Fibroblast of lung (primary cell): Measurements from ENCODE around the gene ARL5C. TPM values are rescaled to one million over a fixed set of nuclear protein-coding genes. Genes with fewer than 3 reads are reported as not detected.
A peak's percentile ranks its signal among the peaks of the same experiment; 100 is the strongest.

ENCODE experiments used
- DNase-seq, 2 donors: peaks; one replicate each; pipeline versions ENCODE4 v3.0.0 to v3.0.0-alpha.2; 2010; ENCODE audit warnings: low read depth in 2 of 2
- H2AFZ ChIP-seq: 2 replicates; pipeline ENCODE4 v1.5.1; 2012; ENCODE audit warnings: low read length, control low read depth, inconsistent platforms
- H3K27ac ChIP-seq: 2 replicates; pipeline ENCODE4 v1.5.1; 2011; ENCODE audit warnings: low read length, control low read depth; ENCODE audit not compliant: insufficient read depth
- H3K27me3 ChIP-seq: 2 replicates; pipeline ENCODE4 v1.5.1; 2011; ENCODE audit warnings: mild to moderate bottlenecking, low read length; ENCODE audit not compliant: control insufficient read depth, insufficient read depth
- H3K36me3 ChIP-seq: 2 replicates; pipeline ENCODE4 v1.5.1; 2011; ENCODE audit warnings: low read length; ENCODE audit not compliant: control insufficient read depth, insufficient read depth
- H3K4me1 ChIP-seq: 2 replicates; pipeline ENCODE4 v1.5.1; 2011; ENCODE audit warnings: low read length; ENCODE audit not compliant: control insufficient read depth, insufficient read depth; ENCODE audit errors: extremely low read depth
- H3K4me2 ChIP-seq: 2 replicates; pipeline ENCODE4 v1.5.1; 2011; ENCODE audit warnings: low read length, control low read depth; ENCODE audit not compliant: insufficient read depth; ENCODE audit errors: extremely low read depth
- H3K4me3 ChIP-seq, 4 experiments: fragments of 200-600 bp in 1 of 4; sonication (generic) in 1 of 4; replicated peaks in 1 of 4; 2 replicates each; pipeline ENCODE4 v1.5.1; 2011 to 2016; ENCODE audit warnings: low read length in 4 of 4, low read depth in 3 of 4, mild to moderate bottlenecking in 3 of 4, control low read depth in 2 of 4, inconsistent platforms in 1 of 4, mixed read lengths in 1 of 4; ENCODE audit not compliant: insufficient read depth in 1 of 4; ENCODE audit errors: control extremely low read depth in 1 of 4
- H3K79me2 ChIP-seq: 2 replicates; pipeline ENCODE4 v1.5.1; 2012; ENCODE audit warnings: mild to moderate bottlenecking, low read length, inconsistent platforms; ENCODE audit not compliant: control insufficient read depth, insufficient read depth
- H3K9ac ChIP-seq: 2 replicates; pipeline ENCODE4 v1.5.1; 2011; ENCODE audit warnings: mild to moderate bottlenecking, low read length, control low read depth; ENCODE audit not compliant: insufficient read depth
- H3K9me3 ChIP-seq: 2 replicates; pipeline ENCODE4 v1.5.1; 2012; ENCODE audit warnings: low read depth, low read length; ENCODE audit not compliant: control insufficient read depth, insufficient read depth
- H4K20me1 ChIP-seq: 2 replicates; pipeline ENCODE4 v1.5.1; 2011; ENCODE audit warnings: low read length; ENCODE audit not compliant: control insufficient read depth, insufficient read depth; ENCODE audit errors: extremely low read depth
- CTCF ChIP-seq, 2 donors: IDR thresholded peaks in 1 of 2; conservative IDR thresholded peaks in 1 of 2; 1 replicate in 1 of 2; 2 replicates in 1 of 2; pipeline ENCODE4 v1.5.1; 2011 to 2012; ENCODE audit warnings: low read length in 2 of 2, control low read depth in 1 of 2, inconsistent platforms in 1 of 2, low read depth in 1 of 2, mild to moderate bottlenecking in 1 of 2
- EZH2 ChIP-seq: IDR thresholded peaks from 2 replicates; pipeline ENCODE4 v1.5.1; 2012; ENCODE audit warnings: low read length, control low read depth, mild to moderate bottlenecking; ENCODE audit errors: missing control alignments
- polyA plus RNA-seq, 2 donors: library from polyadenylated mRNA; depleted of rRNA in 1 of 2; stranded (reverse) in 1 of 2; unstranded in 1 of 2; fragments of >200 nt; gene quantifications; 2 replicates each; pipeline ENCODE4 v1.2.1, GENCODE V29; 2011 to 2012; ENCODE audit warnings: missing spikeins in 1 of 2
- total RNA-seq: library from RNA; depleted of rRNA; stranded (reverse); fragments of >200 nt; gene quantifications from 2 replicates; pipeline ENCODE4 v1.2.1, GENCODE V29; 2014

ARL5C gene
- total and polyA plus RNA-seq, 2 donors (not counting 1 experiment from before 2014, with no cell fraction given), result not detected

- Histone ChIP-seq H2AFZ (no peak overlapping the region), H3K36me3 (peaks cover 15% of the 10 kb centered on the region), H3K4me3 (peak overlapping the region in 1 of 4 experiments; percentile 84), H3K27me3 (no peaks in the 10 kb centered on the region), H3K79me2 (peaks cover 14% of the 10 kb centered on the region), H3K9me3 (no peaks in the 10 kb centered on the region), H3K9ac (no peak overlapping the region), H3K27ac (no peak overlapping the region), H3K4me2 (peak overlapping the region; percentile 48), H4K20me1 (no peaks in the 10 kb centered on the region), H3K4me1 (peaks cover 10% of the 10 kb centered on the region)
- DNase-seq, result no peak
- TF ChIP-seq EZH2, result no peak
- TF ChIP-seq CTCF (conservative IDR thresholded peaks at IDR 0.05 in 1 of 2, IDR thresholded peaks at IDR 0.05 in 1 of 2; ENCODE audit: low read depth in 1 of 2, low read length in 2 of 2), result no peak
These were observed 29.1 kb upstream of the ARL5C start for GRCh38 chr17:39194985-39195524.

GRCh38 chr17:39194089-39194984, 28.4 kb upstream of the ARL5C start:
- Histone ChIP-seq H3K36me3 (peaks cover 15% of the 10 kb centered on the region), H4K20me1 (no peaks in the 10 kb centered on the region), H3K27me3 (no peaks in the 10 kb centered on the region), H3K9me3 (no peaks in the 10 kb centered on the region), H3K4me1 (peaks cover 10% of the 10 kb centered on the region), H3K27ac (no peak overlapping the region), H2AFZ (no peak overlapping the region), H3K79me2 (peaks cover 14% of the 10 kb centered on the region), H3K4me3 (peak overlapping the region in 1 of 4 experiments; percentile 84), H3K9ac (no peak overlapping the region), H3K4me2 (peak overlapping the region; percentile 48)
- TF ChIP-seq CTCF (conservative IDR thresholded peaks at IDR 0.05 in 1 of 2, IDR thresholded peaks at IDR 0.05 in 1 of 2; ENCODE audit: low read depth in 1 of 2, low read length in 2 of 2) (peak; percentile 40 to 57), EZH2 (no peak)
- peak; percentile 58 to 69 for DNase-seq

- Histone ChIP-seq H3K4me1 (peaks cover 10% of the 10 kb centered on the region), H3K27ac (no peak overlapping the region), H3K4me2 (no peak overlapping the region), H3K9me3 (no peaks in the 10 kb centered on the region), H3K36me3 (peaks cover 17% of the 10 kb centered on the region), H3K4me3 (no peak overlapping the region), H4K20me1 (no peaks in the 10 kb centered on the region), H3K79me2 (peaks cover 14% of the 10 kb centered on the region), H3K27me3 (no peaks in the 10 kb centered on the region), H2AFZ (no peak overlapping the region), H3K9ac (no peak overlapping the region)
- DNase-seq, result no peak
- TF ChIP-seq CTCF (conservative IDR thresholded peaks at IDR 0.05 in 1 of 2, IDR thresholded peaks at IDR 0.05 in 1 of 2; ENCODE audit: low read depth in 1 of 2, low read length in 2 of 2) (no peak), EZH2 (no peak)
These were observed 27.4 kb upstream of the ARL5C start for GRCh38 chr17:39193346-39193745.
